Measurements from ENCODE around the gene FSIP1.

Gene FSIP1

GRCh38 chr15:39785139-39785538, 2.5 kb upstream of the FSIP1 start:
- ChIA-PET CTCF (interaction anchor here (0.7 to 1.3 kb wide), 4 partner anchors 11 to 488 kb away, joined by 3 to 5 read pairs (median 4); partner anchors contain the start of gene EIF2AK4), POLR2A (no interaction called here)
- DNase-seq (ENCODE audit: extremely low spot score), result no peak
- no peak for TF ChIP-seq CTCF (IDR thresholded peaks at IDR 0.05; ENCODE audit: control extremely low read depth, extremely low read depth, low read depth, missing control alignments)

GRCh38 chr15:39784638-39785037, 2.0 kb upstream of the FSIP1 start:
- TF ChIP-seq CTCF (IDR thresholded peaks at IDR 0.05; ENCODE audit: control extremely low read depth, extremely low read depth, low read depth, missing control alignments), result no peak
- CTCF ChIA-PET, result interaction anchor here (1.2 kb wide), 1 partner anchor 15 kb away, joined by 3 read pairs; no protein-coding TSS in a partner anchor
- POLR2A ChIA-PET, result no interaction called here
- DNase-seq (ENCODE audit: extremely low spot score), result no peak

- ChIA-PET CTCF (no interaction called here), POLR2A (no interaction called here)
- no peak for DNase-seq (ENCODE audit: extremely low spot score)
- TF ChIP-seq CTCF (IDR thresholded peaks at IDR 0.05; ENCODE audit: control extremely low read depth, extremely low read depth, low read depth, missing control alignments), result no peak
Observed at GRCh38 chr15:39784125-39784524, 1.5 kb upstream of the FSIP1 start.

GRCh38 chr15:39783244-39783820, 691 bp upstream of the FSIP1 start:
- no peak for TF ChIP-seq CTCF (IDR thresholded peaks at IDR 0.05; ENCODE audit: control extremely low read depth, extremely low read depth, low read depth, missing control alignments)
- ChIA-PET CTCF (interaction anchor here (0.6 to 2.2 kb wide), 4 partner anchors 26 to 496 kb away, joined by 3 to 8 read pairs (median 6); no protein-coding TSS in a partner anchor), POLR2A (interaction anchor here (1.3 kb wide), 1 partner anchor 151 kb away, joined by 3 read pairs; the partner anchor contains the start of gene EIF2AK4)
- no peak for DNase-seq (ENCODE audit: extremely low spot score)

- ChIA-PET POLR2A (interaction anchor here (1.3 kb wide), 1 partner anchor 152 kb away, joined by 3 read pairs; the partner anchor contains the start of gene EIF2AK4), CTCF (interaction anchor here (1.4 to 2.2 kb wide), 3 partner anchors 25 to 497 kb away, joined by 5 to 8 read pairs (median 6); no protein-coding TSS in a partner anchor)
- no peak for DNase-seq (ENCODE audit: extremely low spot score)
- no peak for TF ChIP-seq CTCF (IDR thresholded peaks at IDR 0.05; ENCODE audit: control extremely low read depth, extremely low read depth, low read depth, missing control alignments)
Observed at GRCh38 chr15:39781967-39782302, 706 bp downstream of the FSIP1 start.

- POLR2A ChIA-PET, result no interaction called here
- no peak for DNase-seq (ENCODE audit: extremely low spot score)
- CTCF ChIA-PET, result interaction anchor here (1.7 to 2.2 kb wide), 2 partner anchors 493 to 498 kb away, joined by 5 to 6 read pairs; no protein-coding TSS in a partner anchor
- no peak for TF ChIP-seq CTCF (IDR thresholded peaks at IDR 0.05; ENCODE audit: control extremely low read depth, extremely low read depth, low read depth, missing control alignments)
Observed at GRCh38 chr15:39781147-39781966, 1.3 kb downstream of the FSIP1 start.
